HepG2 (cell line): Measurements from ENCODE around the gene CCDC160. TPM values are rescaled to one million over a fixed set of nuclear protein-coding genes. Genes with fewer than 3 reads are reported as not detected.

ENCODE experiments used
- ATAC-seq: fragments of 200-7000 bp; cut with Tn5 transposase; 3 replicates; pipeline ENCODE4 v1.9.1; 2020; ENCODE audit warnings: mild to moderate bottlenecking, moderate library complexity
- BruUV-seq: library from RNA; stranded (reverse); fragments of 400-500 nt; replicated peaks from 2 replicates; lab custom pipeline; 2021; lab: Mats Ljungman, UMichigan
- CTCF ChIA-PET: fragments of 300-600 bp; formaldehyde crosslinking; extraction: SDS; loops from one replicate; lab custom pipeline; 2021; ENCODE audit warnings: low total read pairs, inconsistent platforms, low intra/inter-chr PET ratio; lab: Yijun Ruan, JAX
- POLR2A ChIA-PET: fragments of 350-600 bp; sonication (Branson Sonifier 250); formaldehyde crosslinking; loops from one replicate; lab custom pipeline; 2020; ENCODE audit warnings: antibody characterized with exemption, inconsistent platforms; lab: Yijun Ruan, JAX
- DNase-seq: peaks from one replicate; pipeline ENCODE4 v3.0.0-alpha.2; 2015; ENCODE audit warnings: low spot score
- FAIRE-seq: peaks from 3 replicates; lab custom pipeline; 2011; peaks lifted over from hg19 to GRCh38; lab: Jason Lieb, UNC
- H2AFZ ChIP-seq: one replicate; pipeline ENCODE4 v1.6.1; 2011; ENCODE audit warnings: low read length, inconsistent platforms
- H3K27ac ChIP-seq: fragments of 300-600 bp; 3 replicates; pipeline ENCODE4 v1.8.0; 2011; ENCODE audit warnings: mixed run types, mild to moderate bottlenecking, mixed read lengths, low read length, inconsistent platforms; ENCODE audit not compliant: insufficient read depth; ENCODE audit errors: extremely low read length
- H3K27me3 ChIP-seq, 2 experiments: fragments of 200-600 bp in 1 of 2; 2 replicates in 1 of 2; 3 replicates in 1 of 2; pipeline versions ENCODE4 v1.6.0 to v1.8.0; 2011; ENCODE audit warnings: low read length in 2 of 2, mild to moderate bottlenecking in 2 of 2, moderate library complexity in 2 of 2, inconsistent platforms in 1 of 2; ENCODE audit not compliant: insufficient read depth in 2 of 2, control insufficient read depth in 1 of 2
- H3K36me3 ChIP-seq, 2 experiments: fragments of 200-600 bp in 1 of 2; replicated peaks in 1 of 2; 2 replicates in 1 of 2; 3 replicates in 1 of 2; pipeline versions ENCODE4 v1.5.1 to v1.8.0; 2011; ENCODE audit warnings: low read length in 2 of 2, inconsistent platforms in 1 of 2; ENCODE audit not compliant: insufficient read depth in 2 of 2, control insufficient read depth in 1 of 2
- H3K4me1 ChIP-seq: 2 replicates; pipeline ENCODE4 v1.5.1; 2012; ENCODE audit warnings: low read length, inconsistent platforms; ENCODE audit not compliant: insufficient read depth
- H3K4me2 ChIP-seq: 2 replicates; pipeline ENCODE4 v1.6.0; 2011; ENCODE audit warnings: low read depth, low read length, inconsistent platforms
- H3K4me3 ChIP-seq, 3 experiments: fragments of 200-600 bp in 1 of 3; sonication (generic), shearing (Covaris generic) in 1 of 3; replicated peaks in 1 of 3; 2 replicates each; pipeline ENCODE4 v1.5.1; 2011 to 2016; ENCODE audit warnings: low read length in 3 of 3, inconsistent platforms in 2 of 3, low read depth in 2 of 3, mild to moderate bottlenecking in 2 of 3, control low read depth in 1 of 3, mixed read lengths in 1 of 3; ENCODE audit not compliant: insufficient read depth in 1 of 3
- H3K79me2 ChIP-seq: one replicate; pipeline ENCODE4 v1.6.1; 2011; ENCODE audit warnings: low read length, inconsistent platforms; ENCODE audit not compliant: insufficient read depth
- H3K9ac ChIP-seq: 2 replicates; pipeline ENCODE4 v1.6.0; 2011; ENCODE audit warnings: mild to moderate bottlenecking, low read depth, low read length, inconsistent platforms; ENCODE audit not compliant: insufficient read depth
- H3K9me3 ChIP-seq: 2 replicates; pipeline ENCODE4 v1.5.1; 2012; ENCODE audit warnings: mild to moderate bottlenecking, low read length
- H4K20me1 ChIP-seq: 2 replicates; pipeline ENCODE4 v1.6.0; 2011; ENCODE audit warnings: inconsistent platforms, mild to moderate bottlenecking, low read length, moderate library complexity; ENCODE audit not compliant: insufficient read depth
- BATF2 ChIP-seq: sonication (generic); formaldehyde crosslinking; IDR thresholded peaks from 2 replicates; pipeline ENCODE4 v1.8.0; 2022; ENCODE audit warnings: mild to moderate bottlenecking, missing genetic modification reagents, moderate library complexity
- CEBPG ChIP-seq: IDR thresholded peaks from 2 replicates; pipeline ENCODE4 v1.6.1; 2016
- CEBPZ ChIP-seq: IDR thresholded peaks from 2 replicates; pipeline ENCODE4 v1.6.1; 2012; ENCODE audit warnings: low read length, improper control_type of control experiment
- CHCHD3 ChIP-seq: sonication (generic); formaldehyde crosslinking; IDR thresholded peaks from 2 replicates; pipeline ENCODE4 v1.8.0; 2022; ENCODE audit warnings: mild to moderate bottlenecking, missing genetic modification reagents, moderate library complexity
- KDM2A ChIP-seq: sonication (generic); formaldehyde crosslinking; IDR thresholded peaks from 2 replicates; pipeline ENCODE4 v1.4.0; 2020; ENCODE audit warnings: low read depth, missing genetic modification reagents, borderline replicate concordance
- MXD1 ChIP-seq: sonication (generic); formaldehyde crosslinking; IDR thresholded peaks from 2 replicates; pipeline ENCODE4 v1.4.0; 2020; ENCODE audit warnings: mild to moderate bottlenecking, missing genetic modification reagents
- TOE1 ChIP-seq: sonication (generic); formaldehyde crosslinking; IDR thresholded peaks from 2 replicates; pipeline ENCODE4 v1.4.0; 2020; ENCODE audit warnings: mild to moderate bottlenecking, missing genetic modification reagents
- ZBTB49 ChIP-seq: sonication (generic); formaldehyde crosslinking; IDR thresholded peaks from 2 replicates; pipeline ENCODE4 v1.4.0; 2020; ENCODE audit warnings: missing genetic modification reagents, borderline replicate concordance
- ZFP37 ChIP-seq: sonication (generic); formaldehyde crosslinking; IDR thresholded peaks from 2 replicates; pipeline ENCODE4 v1.4.0; 2020; ENCODE audit warnings: missing genetic modification reagents, borderline replicate concordance
- ZFYVE20 ChIP-seq: sonication (generic); formaldehyde crosslinking; IDR thresholded peaks from 2 replicates; pipeline ENCODE4 v1.8.0; 2023; ENCODE audit warnings: low read depth, mild to moderate bottlenecking, moderate library complexity, missing genetic modification reagents, borderline replicate concordance
- ZNF12 ChIP-seq: sonication (generic); formaldehyde crosslinking; IDR thresholded peaks from 2 replicates; pipeline ENCODE4 v1.5.0; 2020; ENCODE audit warnings: missing genetic modification reagents
- ZNF556 ChIP-seq: sonication (generic); formaldehyde crosslinking; IDR thresholded peaks from 2 replicates; pipeline ENCODE4 v1.4.0; 2020; ENCODE audit warnings: mild to moderate bottlenecking, missing genetic modification reagents, borderline replicate concordance
- ZNF703 ChIP-seq: sonication (generic); formaldehyde crosslinking; IDR thresholded peaks from 2 replicates; pipeline ENCODE4 v1.5.1; 2020; ENCODE audit warnings: missing genetic modification reagents, mild to moderate bottlenecking, moderate library complexity, borderline replicate concordance
- in situ Hi-C: cut with HindIII; loops from 2 replicates; pipeline ENCODE4 v1.10.0; 2017; ENCODE audit warnings: low pct_unique_long_range_greater_than_20kb; ENCODE audit not compliant: extremely low pct_ligation_motif_present
- intact Hi-C: fragments of 100-400 bp; cut with micrococcal nuclease; formaldehyde crosslinking; loops from one replicate; pipeline ENCODE4 v1.10.0; 2022; ENCODE audit not compliant: unreplicated experiment
- polyA plus RNA-seq, 8 experiments: library from polyadenylated mRNA; depleted of rRNA in 3 of 8; stranded (reverse) in 7 of 8; unstranded in 1 of 8; fragments of >200 nt; fragmentation: Illumina TruSeq in 4 of 8; extraction: Trizol in 4 of 8; gene quantifications; 2 replicates each; pipeline versions ENCODE4 v1.2.1 to v1.2.3, GENCODE V29; 2011 to 2016; ENCODE audit warnings: low read depth in 4 of 8, missing spikeins in 1 of 8, mixed read lengths in 1 of 8; ENCODE audit not compliant: insufficient read depth in 1 of 8
- total RNA-seq, 5 experiments: library from RNA; depleted of rRNA; stranded (reverse); fragments of >200 nt; fragmentation: Illumina TruSeq; extraction: Trizol; gene quantifications; 2 replicates each; pipeline ENCODE4 v1.2.3, GENCODE V29; 2016; ENCODE audit warnings: low read depth in 1 of 5

CCDC160 gene
- total and polyA plus RNA-seq, 2 of the 13 experiments (the other 11 are each of a cell fraction or from before 2014, with no cell fraction given) = not detected

- TF ChIP-seq MXD1 (CRISPR knock-in tag) = no peak
- no peak for TF ChIP-seq BATF2 (CRISPR knock-in tag)
- no peak for TF ChIP-seq ZFP37 (CRISPR knock-in tag)
- no peak for TF ChIP-seq CHCHD3 (CRISPR knock-in tag)
- no peak for TF ChIP-seq ZNF703 (CRISPR knock-in tag)
- TF ChIP-seq KDM2A = no peak
Observed at GRCh38 chrX:134287346-134287745, 50.4 kb downstream of the CCDC160 start (continued).

- no peak for FAIRE-seq
- ChIA-PET POLR2A (no interaction called here), CTCF (no interaction called here)
- Histone ChIP-seq H2AFZ (no peak overlapping the region), H3K4me2 (no peak overlapping the region), H3K36me3 (no peaks in the 10 kb centered on the region), H3K4me1 (no peaks in the 10 kb centered on the region), H3K9ac (no peak overlapping the region), H3K4me3 (no peak overlapping the region), H4K20me1 (no peaks in the 10 kb centered on the region), H3K27ac (no peak overlapping the region), H3K27me3 (no peaks in the 10 kb centered on the region), H3K79me2 (no peaks in the 10 kb centered on the region), H3K9me3 (no peaks in the 10 kb centered on the region)
- TF ChIP-seq TOE1 (CRISPR knock-in tag) (no peak), ZBTB49 (CRISPR knock-in tag) (no peak), CEBPZ (no peak), ZFYVE20 (CRISPR knock-in tag) (no peak), CEBPG (CRISPR knock-in tag) (no peak), ZNF12 (CRISPR knock-in tag) (no peak), ZNF556 (no peak)
- ATAC-seq = no peak
- no TSS peak for BruUV-seq
- intact Hi-C loops (no loop called here), in situ Hi-C loops (no loop called here)
- no peak for DNase-seq
Observed at GRCh38 chrX:134294548-134294947, 57.6 kb downstream of the CCDC160 start.
